HUES6 (cell line): ENCODE measurements around the gene GFOD2.

Experiments
- H3K27ac ChIP-seq: 2 replicates; pipeline ENCODE4 v1.7.0; 2013; ENCODE audit warnings: low read depth, mild to moderate bottlenecking, low read length, inconsistent platforms
- H3K27me3 ChIP-seq: 2 replicates; pipeline ENCODE4 v1.6.1; 2013; ENCODE audit warnings: low read length; ENCODE audit not compliant: control insufficient read depth, insufficient read depth
- H3K36me3 ChIP-seq: 2 replicates; pipeline ENCODE4 v1.6.1; 2013; ENCODE audit warnings: low read length; ENCODE audit not compliant: control insufficient read depth, insufficient read depth
- H3K4me1 ChIP-seq: 2 replicates; pipeline ENCODE4 v1.6.1; 2013; ENCODE audit warnings: low read length; ENCODE audit not compliant: control insufficient read depth, insufficient read depth
- H3K4me3 ChIP-seq: 2 replicates; pipeline ENCODE4 v1.5.1; 2013; ENCODE audit warnings: low read depth, low read length
- H3K9ac ChIP-seq: one replicate; pipeline ENCODE4 v1.6.1; 2013; ENCODE audit warnings: mild to moderate bottlenecking, low read length
- H3K9me3 ChIP-seq: 2 replicates; pipeline ENCODE4 v1.6.1; 2013; ENCODE audit warnings: low read depth, low read length; ENCODE audit not compliant: control insufficient read depth, insufficient read depth

Gene GFOD2

DNA sequence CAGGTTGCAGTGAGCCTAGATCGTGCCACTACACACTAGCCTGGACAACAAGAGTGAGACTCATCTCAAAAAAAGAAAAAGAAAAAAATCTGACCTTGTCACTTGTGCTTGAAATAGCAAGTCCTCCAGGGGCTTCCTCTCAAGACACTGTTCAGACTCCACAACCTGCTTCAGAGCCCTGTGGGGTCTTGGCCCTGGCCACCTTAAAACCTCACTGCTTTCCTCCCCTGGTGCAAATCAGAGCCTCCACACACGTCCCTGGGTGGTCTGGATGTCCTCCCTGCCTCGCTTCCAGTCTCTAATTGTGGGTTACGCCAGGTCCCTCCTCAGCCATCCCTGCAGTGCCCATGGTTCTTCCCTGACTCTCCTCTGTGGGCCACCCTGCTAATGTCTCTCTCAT lies 63.8 kb downstream of the GFOD2 start:
- H3K9me3 ChIP-seq: no peaks in the 10 kb centered on the region
- no peak overlapping the region for H3K9ac ChIP-seq
- H3K27ac ChIP-seq: no peak overlapping the region
- H3K27me3 ChIP-seq: peaks cover 29% of the 10 kb centered on the region
- H3K4me1 ChIP-seq: 0 out of 2 replicates have a peak, but pooled peaks cover 4% of the 10 kb centered on the region
- no peak overlapping the region for H3K4me3 ChIP-seq
- H3K36me3 ChIP-seq: peaks cover 33% of the 10 kb centered on the region

DNA sequence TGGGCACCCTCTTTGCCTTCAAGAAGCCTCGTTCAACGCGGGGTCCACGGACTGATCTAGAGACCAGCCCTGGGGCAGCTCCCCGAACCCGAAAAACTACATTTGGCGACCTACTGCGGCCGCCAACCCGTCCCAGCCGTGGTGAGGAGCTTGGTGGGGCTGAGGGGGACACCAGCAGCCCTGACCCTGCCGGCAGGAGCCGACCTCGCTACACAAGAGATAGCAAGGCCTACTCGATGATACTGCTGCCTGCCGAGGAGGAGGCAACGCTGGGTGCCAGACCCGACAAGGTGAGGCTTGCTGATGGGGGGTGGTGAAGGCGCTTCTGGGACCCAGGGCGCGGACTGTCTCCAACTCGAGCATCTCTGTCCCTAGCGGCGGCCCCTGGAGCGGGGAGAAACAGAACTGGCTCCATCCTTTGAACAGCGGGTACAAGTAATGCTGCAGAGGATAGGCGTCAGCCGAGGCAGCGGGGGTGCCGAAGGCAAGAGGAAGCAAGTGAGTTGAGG lies 64.7 kb downstream of the GFOD2 start:
- H3K36me3 ChIP-seq: peaks cover 33% of the 10 kb centered on the region
- H3K9ac ChIP-seq: no peak overlapping the region
- no peaks in the 10 kb centered on the region for H3K9me3 ChIP-seq

GRCh38 chr16:67653789-67654402 lies 65.2 kb downstream of the GFOD2 start:
- Histone ChIP-seq H3K4me1 (peaks cover 4% of the 10 kb centered on the region), H3K9ac (no peak overlapping the region), H3K9me3 (no peaks in the 10 kb centered on the region), H3K36me3 (peaks cover 33% of the 10 kb centered on the region), H3K4me3 (peak overlapping the region; percentile 86), H3K27ac (no peak overlapping the region), H3K27me3 (peaks cover 36% of the 10 kb centered on the region)

More for the DNA sequence above, 64.7 kb downstream of the GFOD2 start:
- no peak overlapping the region for H3K4me3 ChIP-seq
- peaks cover 32% of the 10 kb centered on the region for H3K27me3 ChIP-seq
- no peak overlapping the region for H3K27ac ChIP-seq
- peaks cover 4% of the 10 kb centered on the region; the same call in 1 of the 2 replicates for H3K4me1 ChIP-seq

DNA sequence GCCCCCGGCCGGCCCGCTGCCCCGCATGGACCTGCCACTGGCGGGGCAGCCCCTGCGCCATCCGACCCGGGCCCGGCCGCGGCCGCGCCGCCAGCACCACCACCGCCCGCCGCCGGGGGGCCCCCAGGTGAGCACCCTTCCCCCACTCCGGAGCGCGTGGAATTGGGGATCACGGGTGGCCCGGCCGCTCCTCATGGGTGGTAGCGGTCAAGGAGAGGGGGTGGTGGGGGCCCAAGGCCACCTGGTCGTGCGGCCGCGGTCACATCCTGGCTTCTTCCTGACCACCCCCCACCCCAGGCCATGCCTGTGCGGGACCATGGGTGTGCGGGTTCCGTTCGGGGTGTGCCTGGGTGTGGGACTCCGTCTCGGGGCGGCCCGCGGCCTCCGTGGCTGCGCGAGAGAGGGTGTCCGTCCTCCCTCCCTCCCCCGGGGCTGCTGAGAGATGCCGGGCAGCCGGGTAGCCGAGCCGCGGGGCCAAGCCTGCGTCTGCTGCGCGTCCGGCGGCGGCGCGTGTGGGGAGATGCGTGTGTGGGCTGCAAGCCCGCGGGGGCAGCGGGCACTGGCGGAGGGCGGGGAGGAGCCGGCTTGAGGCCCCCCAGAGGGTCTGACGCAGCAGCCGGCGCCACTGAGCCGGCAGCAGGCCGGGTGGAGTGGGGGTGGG lies 65.9 kb downstream of the GFOD2 start:
- Histone ChIP-seq H3K9me3 (no peaks in the 10 kb centered on the region), H3K4me1 (peaks cover 3% of the 10 kb centered on the region), H3K4me3 (peak overlapping the region; percentile 86), H3K36me3 (peaks cover 27% of the 10 kb centered on the region), H3K27me3 (peaks cover 43% of the 10 kb centered on the region), H3K9ac (peak overlapping the region; percentile 51), H3K27ac (no peak overlapping the region)

DNA sequence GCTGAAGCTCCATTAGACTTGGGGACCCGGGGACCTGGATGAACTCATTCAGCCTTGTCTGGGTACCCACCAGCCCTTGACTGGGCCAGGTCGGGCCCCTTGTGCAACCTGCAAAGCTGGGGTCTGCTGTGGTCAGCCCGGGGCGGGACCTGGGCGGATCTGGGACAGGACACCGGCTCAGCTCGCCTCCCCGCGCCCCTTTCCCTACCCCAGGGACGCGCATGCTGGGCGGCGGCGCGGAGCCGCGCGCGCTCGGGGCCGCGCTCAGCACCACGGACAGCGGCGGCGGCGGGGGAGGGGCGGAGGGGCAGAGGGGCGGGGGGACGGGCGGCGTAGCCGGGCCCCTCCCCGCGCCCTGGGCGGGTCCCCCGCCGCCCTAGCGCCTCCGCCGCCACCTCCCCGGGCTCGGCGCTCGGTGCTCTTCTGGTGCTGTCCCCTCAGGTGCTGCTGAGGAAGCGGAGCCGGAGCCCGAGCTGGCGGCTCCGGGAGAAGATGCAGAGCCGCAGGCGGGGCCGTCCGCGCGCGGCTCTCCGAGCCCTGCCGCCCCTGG lies 66.5 kb downstream of the GFOD2 start:
- Histone ChIP-seq H3K36me3 (peaks cover 21% of the 10 kb centered on the region), H3K9ac (no peak overlapping the region), H3K4me1 (peaks cover 3% of the 10 kb centered on the region), H3K27me3 (peaks cover 49% of the 10 kb centered on the region), H3K27ac (no peak overlapping the region), H3K4me3 (peak overlapping the region; percentile 86), H3K9me3 (no peaks in the 10 kb centered on the region)

GRCh38 chr16:67651847-67652246 lies 67.3 kb downstream of the GFOD2 start:
- H3K27ac ChIP-seq: no peak overlapping the region
- no peak overlapping the region for H3K4me3 ChIP-seq
- peaks cover 14% of the 10 kb centered on the region; the same call in 1 of the 2 replicates for H3K36me3 ChIP-seq
- peaks cover 3% of the 10 kb centered on the region for H3K4me1 ChIP-seq
- no peak overlapping the region for H3K9ac ChIP-seq
- H3K27me3 ChIP-seq: peaks cover 54% of the 10 kb centered on the region
- H3K9me3 ChIP-seq: no peaks in the 10 kb centered on the region

- H3K27ac ChIP-seq: no peak overlapping the region
- peaks cover 62% of the 10 kb centered on the region for H3K27me3 ChIP-seq
- H3K9ac ChIP-seq: no peak overlapping the region
- H3K4me3 ChIP-seq: no peak overlapping the region
- peaks cover 3% of the 10 kb centered on the region for H3K4me1 ChIP-seq
- no peaks in the 10 kb centered on the region for H3K9me3 ChIP-seq
- H3K36me3 ChIP-seq: peaks cover 6% of the 10 kb centered on the region; the same call in 1 of the 2 replicates
Observed at GRCh38 chr16:67651039-67651438, 68.1 kb downstream of the GFOD2 start.

DNA sequence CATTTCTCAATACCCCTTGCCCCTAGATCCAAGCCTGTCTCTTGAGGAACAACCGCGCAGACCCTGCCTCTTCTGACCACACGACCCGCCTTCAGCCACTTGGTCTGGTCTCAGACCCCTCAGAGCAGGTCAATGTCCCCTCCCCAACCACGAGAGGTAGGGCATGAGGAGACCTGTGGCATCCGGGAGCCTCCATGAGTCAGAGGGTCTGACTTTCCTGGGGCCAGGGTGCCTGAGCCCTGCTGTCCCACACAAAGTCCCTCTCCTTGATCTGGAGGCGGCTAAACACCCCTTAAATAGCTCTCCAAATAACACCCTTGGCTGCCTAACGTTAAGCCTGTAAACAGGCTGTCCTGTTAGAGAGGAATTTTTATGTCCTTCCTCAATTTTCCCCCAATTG lies 69.1 kb downstream of the GFOD2 start:
- no peak overlapping the region for H3K4me3 ChIP-seq
- peaks cover 72% of the 10 kb centered on the region for H3K27me3 ChIP-seq
- peaks cover 10% of the 10 kb centered on the region for H3K4me1 ChIP-seq
- peaks cover 5% of the 10 kb centered on the region; the same call in 1 of the 2 replicates for H3K36me3 ChIP-seq
- H3K27ac ChIP-seq: no peak overlapping the region
- no peaks in the 10 kb centered on the region for H3K9me3 ChIP-seq
- no peak overlapping the region for H3K9ac ChIP-seq

DNA sequence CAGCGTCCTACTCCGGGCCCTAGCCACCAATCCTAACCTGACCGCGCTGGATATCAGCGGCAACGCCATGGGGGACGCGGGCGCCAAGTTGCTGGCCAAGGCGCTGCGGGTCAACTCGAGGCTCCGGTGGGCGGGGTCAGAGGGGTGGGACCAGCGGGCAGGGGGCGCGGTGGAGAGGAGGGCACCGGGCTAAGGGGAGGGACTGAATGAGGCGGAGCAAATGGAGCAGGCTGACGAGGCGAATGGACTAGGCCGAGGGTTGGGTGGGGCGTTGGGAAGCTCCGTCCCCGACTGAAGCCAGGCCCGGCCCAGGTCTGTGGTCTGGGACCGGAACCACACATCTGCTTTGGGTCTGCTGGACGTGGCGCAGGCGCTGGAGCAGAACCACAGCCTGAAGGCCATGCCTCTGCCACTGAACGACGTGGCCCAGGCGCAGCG lies 69.6 kb downstream of the GFOD2 start:
- Histone ChIP-seq H3K27ac (no peak overlapping the region), H3K9ac (no peak overlapping the region), H3K36me3 (peaks cover 5% of the 10 kb centered on the region; the same call in 1 of the 2 replicates), H3K4me1 (peaks cover 11% of the 10 kb centered on the region), H3K9me3 (no peaks in the 10 kb centered on the region), H3K27me3 (peaks cover 72% of the 10 kb centered on the region), H3K4me3 (no peak overlapping the region)

DNA sequence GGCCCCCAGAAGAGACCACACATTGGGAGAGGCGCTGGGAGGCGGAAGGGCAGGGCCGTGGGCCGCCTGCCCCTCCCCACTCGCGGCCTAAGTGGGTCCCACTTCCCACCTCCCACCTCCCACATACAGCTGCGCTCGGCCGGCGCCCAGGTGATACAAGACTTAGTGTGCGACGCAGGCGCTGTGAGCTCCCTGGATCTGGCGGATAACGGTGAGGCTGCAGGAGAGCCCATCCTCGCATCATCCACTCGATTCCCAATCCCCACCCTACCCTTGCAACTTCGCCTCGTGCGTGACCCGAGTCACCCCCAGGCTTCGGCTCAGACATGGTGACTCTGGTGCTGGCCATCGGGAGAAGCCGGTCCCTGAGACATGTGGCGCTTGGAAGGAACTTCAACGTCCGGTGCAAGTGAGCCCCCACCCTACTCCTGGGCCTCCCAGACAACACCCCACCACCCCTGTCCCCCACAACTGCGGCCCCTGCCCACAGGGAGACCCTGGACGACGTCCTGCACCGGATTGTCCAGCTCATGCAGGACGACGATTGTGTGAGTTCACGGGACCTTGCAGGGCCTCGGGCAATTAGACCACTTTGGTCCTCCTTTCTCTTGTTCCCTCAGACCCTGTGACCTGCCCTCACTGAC lies 70.2 kb downstream of the GFOD2 start:
- no peaks in the 10 kb centered on the region for H3K9me3 ChIP-seq

More for the DNA sequence above, 70.2 kb downstream of the GFOD2 start:
- Histone ChIP-seq H3K27ac (no peak overlapping the region), H3K9ac (no peak overlapping the region), H3K4me1 (peaks cover 14% of the 10 kb centered on the region), H3K4me3 (no peak overlapping the region), H3K27me3 (peaks cover 71% of the 10 kb centered on the region), H3K36me3 (peaks cover 5% of the 10 kb centered on the region; the same call in 1 of the 2 replicates)
